UCSD-AML1 (cell line): ENCODE data around the gene SCYL3.
"Not testable (repeated sequence)": the region's sequence is repeated elsewhere in the genome, so short reads cannot be mapped to it uniquely, and the experiment has no call there.

ENCODE experiments used
- DNase-seq: peaks from one replicate; lab custom pipeline; 2025; ENCODE audit not compliant: unreplicated experiment; lab: John Stamatoyannopoulos, UW

The SCYL3 gene

GRCh38 chr1:169873582-169874199 lies 20.0 kb downstream of the SCYL3 start:
- no peak for DNase-seq

- DNase-seq = no peak
These were observed 20.8 kb downstream of the SCYL3 start for GRCh38 chr1:169872906-169873305.

DNA sequence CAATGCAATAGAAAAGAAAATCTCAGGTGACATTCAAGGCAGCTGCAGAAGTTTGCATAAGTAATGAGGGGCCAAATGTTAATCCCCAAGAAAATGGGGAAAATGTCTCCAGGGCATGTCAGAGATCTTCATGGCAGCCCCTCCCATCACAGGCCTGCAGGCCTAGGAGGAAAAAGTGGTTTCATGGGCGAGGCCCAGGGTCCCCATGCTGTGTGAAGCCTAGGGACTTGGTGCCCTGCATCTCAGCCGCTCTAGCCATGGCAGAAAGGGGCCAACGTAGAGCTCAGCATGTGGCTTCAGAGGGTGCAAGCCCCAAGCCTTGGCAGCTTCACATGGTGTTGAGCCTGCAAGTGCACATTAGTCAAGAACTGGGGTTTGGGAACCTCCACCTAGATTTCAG lies 21.7 kb downstream of the SCYL3 start:
- not testable (repeated sequence) for DNase-seq

DNA sequence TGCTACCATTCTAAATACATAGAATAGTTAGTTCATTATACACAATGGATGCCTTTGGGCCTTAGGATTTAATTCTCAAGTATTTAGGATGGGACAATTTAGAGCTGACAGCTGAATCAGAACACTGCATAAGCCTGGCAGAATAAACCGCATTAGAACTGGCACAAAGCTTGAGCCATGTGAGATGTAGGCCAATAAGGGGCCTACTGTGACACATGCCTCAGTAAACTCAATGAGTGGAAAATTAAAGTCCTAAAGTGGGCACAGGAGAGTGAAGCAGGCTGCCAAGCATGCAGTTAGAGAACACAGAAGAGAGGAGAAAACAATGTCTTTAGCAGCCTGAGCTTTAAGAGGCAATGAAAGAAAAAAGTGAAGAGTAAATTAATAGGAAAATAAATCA lies 24.3 kb downstream of the SCYL3 start:
- DNase-seq = no peak

DNA sequence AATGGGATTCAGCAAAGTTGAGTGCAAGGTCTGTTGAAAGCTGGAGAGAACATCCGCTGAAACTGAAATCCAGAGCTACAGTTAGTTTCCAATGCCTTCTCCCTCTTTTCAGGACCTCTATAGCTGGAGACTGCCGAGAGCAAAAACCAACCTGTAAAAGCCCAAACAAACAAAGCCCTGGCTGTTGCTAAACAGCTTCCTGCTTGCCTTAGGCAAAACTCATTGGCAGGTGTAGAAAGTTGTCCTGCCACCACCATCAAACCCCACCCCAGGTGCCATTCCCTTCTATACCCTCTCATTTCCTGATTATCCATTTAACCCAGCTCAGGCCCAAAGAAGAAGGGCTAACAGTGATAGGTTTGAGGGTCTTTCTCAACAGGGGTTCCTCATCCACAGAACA lies 24.7 kb downstream of the SCYL3 start:
- no peak for DNase-seq

- no peak for DNase-seq
These were observed 26.6 kb downstream of the SCYL3 start for GRCh38 chr1:169867012-169867675.

- DNase-seq = no peak
These were observed 27.1 kb downstream of the SCYL3 start for GRCh38 chr1:169866577-169866976.

DNA sequence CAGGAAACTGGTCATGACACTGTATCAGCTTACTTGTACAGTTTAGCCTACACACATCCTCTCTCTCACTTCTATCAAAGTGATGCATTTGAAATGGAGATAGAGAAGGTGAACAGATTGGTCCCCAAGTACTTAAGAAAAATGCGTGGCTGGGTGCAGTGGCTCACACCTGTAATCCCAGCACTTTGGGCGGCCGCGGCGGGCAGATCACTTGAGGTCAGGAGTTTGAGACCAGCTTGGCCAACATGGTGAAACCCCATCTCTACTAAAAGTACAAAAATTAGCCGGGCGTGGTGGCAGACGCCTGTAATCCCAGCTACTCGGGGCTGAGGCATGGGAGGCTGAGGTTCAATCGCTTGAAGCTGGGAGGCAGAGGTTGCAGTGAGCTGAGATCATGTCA lies 29.2 kb downstream of the SCYL3 start:
- DNase-seq = not testable (repeated sequence)

DNA sequence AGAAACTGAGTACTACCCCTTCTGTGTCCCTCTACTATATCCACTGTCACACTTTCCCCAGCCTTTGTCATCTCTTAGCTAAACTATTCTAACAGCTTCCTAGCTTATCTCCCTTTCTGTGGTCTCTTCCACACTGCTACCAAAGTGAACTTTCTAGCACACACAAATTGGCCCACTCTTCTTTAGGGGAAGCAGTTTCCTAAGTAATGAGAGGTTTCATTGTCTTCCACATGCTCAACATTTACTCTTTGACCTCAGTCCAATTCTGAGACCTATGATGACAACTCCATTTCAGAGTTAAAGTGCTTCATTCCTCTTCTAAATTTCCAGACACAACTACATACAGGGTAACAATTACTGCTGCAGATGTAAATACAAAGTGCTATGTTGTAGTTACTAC lies 32.9 kb downstream of the SCYL3 start:
- no peak for DNase-seq

GRCh38 chr1:169860187-169860586 lies 33.5 kb downstream of the SCYL3 start:
- no peak for DNase-seq

- DNase-seq = no peak
These were observed 34.7 kb downstream of the SCYL3 start for GRCh38 chr1:169859001-169859400.

- DNase-seq = no peak
These were observed 35.2 kb downstream of the SCYL3 start for GRCh38 chr1:169858467-169858866.

DNA sequence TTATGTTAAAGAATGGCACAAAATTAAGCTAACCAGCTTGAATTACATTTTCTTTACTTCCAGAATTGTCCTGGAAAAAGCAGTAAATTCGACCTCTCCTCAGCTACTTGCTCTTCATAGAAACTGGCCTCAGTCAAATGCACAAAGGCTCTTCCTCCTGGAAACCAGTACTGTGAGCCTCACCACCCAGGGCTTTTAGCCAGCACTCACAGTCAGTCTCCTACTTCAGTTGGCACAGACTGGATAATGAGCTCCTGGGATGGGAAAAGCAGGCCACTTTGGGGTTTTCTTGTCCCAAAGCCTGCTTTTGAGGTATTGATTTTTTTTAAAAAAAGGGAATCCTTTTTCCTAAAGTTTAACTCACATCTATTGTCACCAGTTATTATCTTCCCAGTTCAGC lies 40.4 kb downstream of the SCYL3 start:
- no peak for DNase-seq

- DNase-seq = no peak
These were observed 44.2 kb downstream of the SCYL3 start for GRCh38 chr1:169849346-169850022.

GRCh38 chr1:169848456-169848855 lies 45.2 kb downstream of the SCYL3 start:
- DNase-seq = no peak

DNA sequence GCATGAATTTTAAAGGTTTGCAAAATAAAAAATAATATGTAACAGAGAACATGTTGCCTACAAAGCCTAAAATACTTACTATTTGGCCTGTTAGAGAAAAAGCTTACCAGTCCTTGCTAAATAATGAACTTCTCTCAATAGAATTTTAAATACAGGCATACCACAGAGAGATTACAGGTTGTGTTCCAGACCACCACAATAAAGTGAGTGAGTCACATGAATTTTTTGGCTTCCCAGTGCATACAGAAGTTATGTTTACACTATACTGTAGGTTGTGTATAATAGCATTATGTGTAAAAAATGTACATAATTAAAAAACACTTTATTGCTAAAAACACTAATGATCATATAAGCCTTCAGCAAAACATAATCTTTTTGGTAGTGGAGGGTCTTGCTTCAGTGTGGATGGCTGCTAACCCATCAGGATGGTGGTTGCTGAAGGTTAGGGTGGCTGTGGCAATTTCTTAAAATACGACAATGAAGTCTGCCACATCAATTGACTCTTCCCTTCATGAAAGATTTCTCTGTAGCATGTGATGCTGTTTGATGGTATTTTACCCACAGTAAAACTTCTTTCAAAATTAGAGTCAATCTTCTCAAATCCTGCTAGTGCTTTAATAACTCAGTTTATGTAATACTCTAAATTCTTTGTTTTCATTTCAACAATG lies 48.6 kb downstream of the SCYL3 start:
- no peak for DNase-seq

DNA sequence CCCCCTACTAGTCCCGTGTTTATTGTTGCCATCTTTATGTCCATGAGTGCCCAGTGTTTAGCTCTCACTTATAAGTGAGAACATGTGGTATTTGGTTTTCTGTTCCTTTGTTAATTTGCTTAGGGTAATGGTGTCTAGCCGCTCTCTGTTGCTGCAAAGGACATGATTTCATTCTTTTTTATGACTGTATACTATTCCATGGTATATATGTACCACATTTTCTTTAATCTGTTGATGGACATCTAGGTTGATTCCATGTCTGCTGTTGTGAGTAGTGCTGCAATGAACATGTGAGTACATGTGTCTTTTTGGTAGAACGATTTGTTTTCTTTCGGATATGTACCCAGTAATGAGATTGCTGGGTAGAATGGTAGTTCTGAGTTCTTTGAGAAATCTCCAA lies 54.8 kb downstream of the SCYL3 start:
- no peak for DNase-seq

- DNase-seq = no peak
These were observed 57.5 kb downstream of the SCYL3 start for GRCh38 chr1:169836198-169836597.

DNA sequence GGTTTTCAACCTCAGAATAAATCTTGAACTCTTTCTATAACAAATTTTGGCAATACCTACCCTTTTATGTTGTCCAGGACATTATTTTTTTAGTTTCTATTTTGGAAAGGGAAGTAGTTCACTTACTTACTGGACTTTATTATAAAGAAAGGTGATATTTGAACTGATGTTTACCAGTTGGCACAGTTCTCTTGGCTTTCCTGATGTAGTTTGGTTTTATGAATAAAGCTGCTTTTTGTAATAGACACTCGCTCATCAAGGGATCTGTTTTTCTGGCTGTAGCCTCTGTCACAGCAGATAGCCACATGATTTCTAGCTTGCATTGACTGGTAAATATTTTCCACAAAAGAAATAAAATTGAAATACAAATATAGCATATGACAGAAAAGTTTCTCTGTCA lies 58.0 kb downstream of the SCYL3 start:
- no peak for DNase-seq

DNA sequence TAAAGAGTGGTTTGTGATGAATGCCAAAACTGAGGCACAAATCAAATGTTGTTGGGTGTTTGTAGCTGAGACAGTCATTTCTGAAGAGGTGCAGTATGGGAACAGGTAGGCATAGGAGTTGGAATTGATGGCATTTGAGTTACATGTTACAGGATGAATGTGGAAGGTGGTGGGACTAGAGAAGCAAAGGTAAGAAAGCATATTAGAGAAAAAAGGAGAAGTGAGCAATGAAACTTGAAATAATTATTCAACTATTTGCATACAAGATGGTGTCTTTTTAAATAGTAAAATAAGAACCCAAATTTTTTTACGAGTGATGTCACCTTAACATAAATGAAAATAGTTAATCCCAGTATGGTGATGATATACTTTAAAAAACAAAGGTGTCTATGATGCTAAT lies 58.8 kb downstream of the SCYL3 start:
- no peak for DNase-seq

DNA sequence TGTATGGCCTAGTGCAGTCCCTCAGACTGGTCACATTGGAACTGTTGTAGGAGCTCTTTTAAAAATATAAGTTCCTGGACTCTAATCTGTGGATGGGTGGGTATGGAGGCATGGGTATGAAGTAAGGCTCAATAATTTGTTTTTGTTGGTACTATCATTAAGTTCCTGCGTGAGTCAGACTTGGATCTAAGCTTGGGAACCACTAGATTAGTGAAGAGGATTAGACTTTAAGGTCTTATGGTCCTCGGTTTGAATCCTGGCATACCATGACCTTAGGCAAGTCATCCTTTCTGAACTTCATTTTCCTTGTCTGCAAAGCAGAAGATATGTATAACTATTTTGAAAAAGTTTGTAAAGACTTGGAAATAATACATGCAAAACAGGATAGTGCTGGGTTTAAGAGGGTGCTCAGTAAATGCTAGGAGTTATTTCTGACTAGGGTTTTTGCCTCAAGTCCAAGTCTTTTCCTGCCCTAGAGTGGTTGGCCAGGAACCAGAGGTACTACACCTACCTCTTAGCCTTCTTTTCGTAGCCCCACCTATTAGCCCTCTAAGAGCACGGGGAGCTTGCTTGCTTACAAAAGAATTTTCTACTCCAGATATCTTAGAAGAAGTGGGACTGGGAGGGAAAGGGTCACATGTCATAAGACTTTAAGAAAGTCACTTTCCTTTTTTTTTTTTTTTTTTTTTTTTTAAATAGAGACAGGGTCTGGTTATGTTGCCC lies 60.4 kb downstream of the SCYL3 start:
- no peak for DNase-seq
